Parathyroid adenoma (tissue), 2 donors: Measurements from ENCODE around the gene CLDND2.

Experiments used
- H2AFZ ChIP-seq: fragments of 300-600 bp; sonication (generic); one replicate; pipeline ENCODE4 v1.7.0; 2017; ENCODE audit warnings: antibody characterized with exemption, mild to moderate bottlenecking
- H3K27ac ChIP-seq: fragments of 300-600 bp; sonication (generic); one replicate; pipeline ENCODE4 v1.7.0; 2017
- H3K27me3 ChIP-seq: fragments of 300-600 bp; sonication (generic); one replicate; pipeline ENCODE4 v1.7.0; 2017; ENCODE audit warnings: low read length; ENCODE audit not compliant: control insufficient read depth, insufficient read depth
- H3K36me3 ChIP-seq: fragments of 300-600 bp; sonication (generic); one replicate; pipeline ENCODE4 v1.7.0; 2017; ENCODE audit warnings: low read length; ENCODE audit not compliant: control insufficient read depth, insufficient read depth
- H3K4me1 ChIP-seq: fragments of 300-600 bp; sonication (generic); one replicate; pipeline ENCODE4 v1.7.0; 2017; ENCODE audit warnings: control low read depth
- H3K4me2 ChIP-seq: fragments of 300-600 bp; sonication (generic); one replicate; pipeline ENCODE4 v1.7.0; 2017; ENCODE audit warnings: low read length
- H3K4me3 ChIP-seq: fragments of 300-600 bp; sonication (generic); one replicate; pipeline ENCODE4 v1.7.0; 2017; ENCODE audit warnings: low read depth, low read length
- H3K79me2 ChIP-seq: fragments of 300-600 bp; sonication (generic); one replicate; pipeline ENCODE4 v1.7.0; 2017; ENCODE audit warnings: control low read depth
- H3K9ac ChIP-seq: fragments of 300-600 bp; sonication (generic); one replicate; pipeline ENCODE4 v1.7.0; 2017; ENCODE audit warnings: mild to moderate bottlenecking
- H3K9me3 ChIP-seq: fragments of 300-600 bp; sonication (generic); one replicate; pipeline ENCODE4 v1.7.0; 2017; ENCODE audit warnings: low read length; ENCODE audit not compliant: control insufficient read depth
- TF ChIP-seq, protein P1 (sequence below): fragments of 300-600 bp; sonication (generic); IDR thresholded peaks from one replicate; pipeline ENCODE4 v1.7.0; 2017; ENCODE audit warnings: antibody characterized with exemption, mild to moderate bottlenecking
- donor health status: primary hyperparathyroidism.

The CLDND2 gene

DNA sequence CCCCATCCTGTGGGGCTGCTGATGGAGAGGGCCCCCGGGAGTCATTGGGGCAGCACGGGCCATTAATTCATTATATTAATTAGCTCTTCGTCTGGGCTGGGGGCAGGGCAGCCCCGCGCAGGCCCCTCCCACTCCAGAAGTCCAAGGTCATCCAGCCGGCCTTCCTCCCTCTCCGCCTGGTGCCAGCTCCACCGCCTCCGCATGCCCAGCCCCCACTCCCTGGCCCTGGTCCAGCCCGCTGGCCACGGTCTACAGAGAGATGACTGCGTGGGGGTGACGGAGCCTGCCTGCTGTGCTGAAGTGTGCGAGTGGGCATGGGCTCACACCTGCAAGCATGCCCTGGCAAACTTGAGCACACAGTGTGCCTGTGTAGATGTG, 48.5 kb downstream of the CLDND2 start:
- no peak overlapping the region for H3K27ac ChIP-seq
- no peak overlapping the region for H2AFZ ChIP-seq
- no peaks in the 10 kb centered on the region for H3K79me2 ChIP-seq

DNA sequence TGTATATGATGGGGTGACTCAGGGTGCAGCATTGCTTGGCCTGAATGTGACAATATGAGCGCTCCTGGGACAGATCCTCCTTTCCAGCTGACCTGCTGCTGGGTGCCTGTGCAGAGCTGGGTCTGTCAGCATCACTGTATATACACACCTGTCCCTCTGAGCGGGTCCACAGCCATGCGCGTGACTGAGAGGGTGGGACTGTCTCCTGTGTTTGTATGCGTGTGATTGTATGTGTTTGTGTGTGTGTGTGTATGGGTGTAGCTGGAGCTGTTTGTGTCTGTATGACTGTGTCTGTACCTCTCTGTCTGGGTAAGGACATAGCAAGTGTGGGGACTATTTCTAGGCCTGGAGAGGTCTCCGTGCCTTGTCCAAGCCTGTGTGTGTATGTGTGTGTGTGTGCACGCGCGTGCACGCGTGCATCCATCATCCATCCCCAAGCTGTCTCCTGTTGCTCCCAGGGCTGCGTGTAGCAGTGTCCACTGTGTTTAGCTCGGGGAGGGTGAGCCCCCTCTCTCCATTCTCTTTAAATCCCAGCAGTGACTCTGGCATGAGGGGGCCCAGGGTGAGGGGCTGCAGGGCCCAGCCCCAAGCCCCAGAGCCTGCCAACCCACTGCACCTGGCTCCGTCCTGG, 49.0 kb downstream of the CLDND2 start:
- H3K9ac ChIP-seq: no peak overlapping the region
- TF ChIP-seq, protein P1, sequence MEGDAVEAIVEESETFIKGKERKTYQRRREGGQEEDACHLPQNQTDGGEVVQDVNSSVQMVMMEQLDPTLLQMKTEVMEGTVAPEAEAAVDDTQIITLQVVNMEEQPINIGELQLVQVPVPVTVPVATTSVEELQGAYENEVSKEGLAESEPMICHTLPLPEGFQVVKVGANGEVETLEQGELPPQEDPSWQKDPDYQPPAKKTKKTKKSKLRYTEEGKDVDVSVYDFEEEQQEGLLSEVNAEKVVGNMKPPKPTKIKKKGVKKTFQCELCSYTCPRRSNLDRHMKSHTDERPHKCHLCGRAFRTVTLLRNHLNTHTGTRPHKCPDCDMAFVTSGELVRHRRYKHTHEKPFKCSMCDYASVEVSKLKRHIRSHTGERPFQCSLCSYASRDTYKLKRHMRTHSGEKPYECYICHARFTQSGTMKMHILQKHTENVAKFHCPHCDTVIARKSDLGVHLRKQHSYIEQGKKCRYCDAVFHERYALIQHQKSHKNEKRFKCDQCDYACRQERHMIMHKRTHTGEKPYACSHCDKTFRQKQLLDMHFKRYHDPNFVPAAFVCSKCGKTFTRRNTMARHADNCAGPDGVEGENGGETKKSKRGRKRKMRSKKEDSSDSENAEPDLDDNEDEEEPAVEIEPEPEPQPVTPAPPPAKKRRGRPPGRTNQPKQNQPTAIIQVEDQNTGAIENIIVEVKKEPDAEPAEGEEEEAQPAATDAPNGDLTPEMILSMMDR: no peak
- H3K9me3 ChIP-seq: no peaks in the 10 kb centered on the region
- no peaks in the 10 kb centered on the region for H3K79me2 ChIP-seq
- no peak overlapping the region for H3K4me3 ChIP-seq
- no peak overlapping the region for H3K4me2 ChIP-seq
- H3K27ac ChIP-seq: no peak overlapping the region
- peaks cover 12% of the 10 kb centered on the region for H3K4me1 ChIP-seq
- H3K27me3 ChIP-seq: no peaks in the 10 kb centered on the region
- H3K36me3 ChIP-seq: no peaks in the 10 kb centered on the region
- H2AFZ ChIP-seq: no peak overlapping the region

More for the DNA sequence above, 48.5 kb downstream of the CLDND2 start:
- no peak overlapping the region for H3K4me3 ChIP-seq
- H3K36me3 ChIP-seq: no peaks in the 10 kb centered on the region
- H3K9me3 ChIP-seq: no peaks in the 10 kb centered on the region
- peaks cover 12% of the 10 kb centered on the region for H3K4me1 ChIP-seq
- no peaks in the 10 kb centered on the region for H3K27me3 ChIP-seq
- H3K9ac ChIP-seq: no peak overlapping the region
- TF ChIP-seq, protein P1: no peak
- H3K4me2 ChIP-seq: no peak overlapping the region

DNA sequence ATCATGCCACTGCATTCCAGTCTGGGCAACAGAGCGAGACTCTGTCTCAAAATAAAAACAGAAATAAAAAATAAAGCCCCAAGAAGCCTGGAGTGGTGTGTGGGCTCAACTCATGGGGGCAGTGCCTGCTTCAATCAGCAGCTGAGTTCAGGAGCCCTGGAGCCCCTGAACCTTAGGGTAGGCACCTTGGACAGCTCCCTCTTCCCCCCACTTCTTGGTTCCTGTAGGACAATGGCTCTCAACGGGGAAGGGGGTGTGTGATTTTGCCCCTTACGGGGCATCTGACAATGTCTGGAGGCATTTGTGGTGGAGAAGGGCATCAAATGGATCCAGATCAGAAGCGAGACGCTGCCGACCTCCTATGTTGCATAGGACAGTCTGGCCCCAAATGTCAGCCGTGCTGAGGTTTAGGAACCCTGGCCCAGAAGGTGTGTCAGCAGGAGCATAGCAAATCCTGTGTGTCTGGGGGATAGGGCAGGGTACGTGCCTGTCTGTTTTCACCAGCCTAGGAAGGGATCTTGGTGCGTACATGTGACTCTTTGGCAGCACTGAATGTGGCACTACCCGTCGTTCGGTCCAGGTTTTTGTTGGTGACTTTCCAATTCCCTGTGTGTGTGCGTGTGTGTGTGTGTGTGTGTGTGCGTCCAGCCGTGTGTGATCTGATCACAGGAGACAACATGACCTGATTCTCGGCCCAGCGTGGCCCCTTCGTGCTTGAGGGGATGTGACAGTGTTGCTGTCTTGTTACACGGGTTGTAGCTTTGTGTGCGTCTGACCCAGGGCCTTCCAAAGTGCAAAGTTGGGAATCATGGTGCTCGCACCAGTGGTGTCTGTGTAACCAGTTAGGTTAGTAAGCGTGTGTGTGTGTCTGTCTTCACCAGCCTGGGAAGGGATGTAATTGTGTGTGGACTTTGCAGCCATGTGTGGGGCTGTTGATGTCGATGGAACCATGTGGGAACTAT, 49.8 kb downstream of the CLDND2 start:
- H3K4me1 ChIP-seq: peaks cover 12% of the 10 kb centered on the region

DNA sequence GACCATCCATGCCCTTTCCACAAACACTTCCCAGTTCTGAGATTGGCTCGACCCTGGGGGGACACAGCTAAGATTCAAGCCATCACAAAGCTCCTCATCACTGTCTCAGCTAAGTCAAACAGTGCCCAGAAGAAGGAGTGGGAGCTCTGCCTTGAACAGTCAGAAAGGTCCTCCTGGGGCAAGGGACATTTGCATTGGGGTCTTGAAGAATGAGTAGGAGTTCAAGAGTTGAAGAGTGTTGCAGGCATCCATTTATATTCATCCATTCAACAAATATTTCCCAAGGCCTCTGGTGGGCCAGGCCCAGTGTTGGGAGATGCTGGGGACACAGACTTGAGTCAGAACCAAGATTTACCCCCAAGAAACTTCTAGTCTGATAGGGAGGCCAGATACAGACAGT, 50.8 kb downstream of the CLDND2 start:
- H3K4me2 ChIP-seq: no peak overlapping the region
- no peaks in the 10 kb centered on the region for H3K9me3 ChIP-seq
- H3K79me2 ChIP-seq: no peaks in the 10 kb centered on the region
- H3K27me3 ChIP-seq: no peaks in the 10 kb centered on the region
- H3K4me3 ChIP-seq: no peak overlapping the region
- no peak overlapping the region for H3K27ac ChIP-seq
- H3K9ac ChIP-seq: no peak overlapping the region
- TF ChIP-seq, protein P1: no peak
- H2AFZ ChIP-seq: no peak overlapping the region
- H3K4me1 ChIP-seq: peaks cover 12% of the 10 kb centered on the region
- H3K36me3 ChIP-seq: no peaks in the 10 kb centered on the region

More for the DNA sequence above, 49.8 kb downstream of the CLDND2 start:
- Histone ChIP-seq H3K9me3 (no peaks in the 10 kb centered on the region), H3K27me3 (no peaks in the 10 kb centered on the region), H2AFZ (peak overlapping the region; percentile 1), H3K79me2 (no peaks in the 10 kb centered on the region), H3K4me3 (no peak overlapping the region), H3K9ac (no peak overlapping the region), H3K36me3 (no peaks in the 10 kb centered on the region), H3K27ac (no peak overlapping the region), H3K4me2 (no peak overlapping the region)
- TF ChIP-seq, protein P1: no peak
